H1 (cell line): ENCODE results near the gene HPD. TPM values are rescaled to one million over a fixed set of nuclear protein-coding genes. Genes with fewer than 3 reads are reported as not detected.
A peak's percentile ranks its signal among the peaks of the same experiment; 100 is the strongest.

ENCODE experiments used
- CTCF ChIA-PET: fragments of 300-600 bp; sonication (Branson Sonifier 250); formaldehyde crosslinking; loops from one replicate; lab custom pipeline; 2021; ENCODE audit not compliant: partially characterized antibody; lab: Charles Lee
- POLR2A ChIA-PET: fragments of 300-600 bp; sonication (Branson Sonifier 250); formaldehyde crosslinking; loops from one replicate; lab custom pipeline; 2021; ENCODE audit warnings: inconsistent platforms; ENCODE audit not compliant: partially characterized antibody; lab: Charles Lee
- DNase-seq, 2 experiments: peaks; one replicate each; pipeline versions ENCODE4 v3.0.0 to v3.0.0-alpha.2; 2010 to 2022; ENCODE audit warnings: low spot score in 2 of 2, low read depth in 1 of 2, mixed read lengths in 1 of 2
- FAIRE-seq: peaks from 2 replicates; lab custom pipeline; 2011; peaks lifted over from hg19 to GRCh38; lab: Jason Lieb, UNC
- H2AFZ ChIP-seq: 2 replicates; pipeline ENCODE4 v1.8.1; 2012; ENCODE audit warnings: low read length, inconsistent platforms
- H2AK5ac ChIP-seq: 2 replicates; pipeline ENCODE4 v1.6.1; 2013; ENCODE audit warnings: low read depth, low read length
- H2BK120ac ChIP-seq: replicated peaks from 2 replicates; pipeline ENCODE3; 2013; ENCODE audit warnings: low read depth, low read length, inconsistent platforms
- H2BK12ac ChIP-seq: 2 replicates; pipeline ENCODE4 v1.6.1; 2013; ENCODE audit warnings: low read depth, low read length
- H2BK15ac ChIP-seq: 2 replicates; pipeline ENCODE4 v1.6.1; 2013; ENCODE audit warnings: low read length
- H2BK20ac ChIP-seq: 2 replicates; pipeline ENCODE4 v1.6.1; 2013; ENCODE audit warnings: low read length
- H2BK5ac ChIP-seq: 2 replicates; pipeline ENCODE4 v1.6.1; 2013; ENCODE audit warnings: low read depth, low read length
- H3K14ac ChIP-seq: 2 replicates; pipeline ENCODE4 v1.6.1; 2013; ENCODE audit warnings: inconsistent platforms; ENCODE audit not compliant: insufficient read length
- H3K18ac ChIP-seq: 2 replicates; pipeline ENCODE4 v1.6.1; 2013; ENCODE audit warnings: low read length; ENCODE audit errors: extremely low read depth
- H3K23ac ChIP-seq: 2 replicates; pipeline ENCODE4 v1.6.1; 2013; ENCODE audit warnings: inconsistent platforms; ENCODE audit not compliant: insufficient read length
- H3K23me2 ChIP-seq: 2 replicates; pipeline ENCODE4 v1.6.1; 2013; ENCODE audit warnings: low read depth, low read length
- H3K27ac ChIP-seq: 2 replicates; pipeline ENCODE4 v1.6.1; 2011; ENCODE audit warnings: low read depth, low read length, inconsistent platforms
- H3K27me3 ChIP-seq, 4 experiments: replicated peaks in 1 of 4; 1 replicate in 1 of 4; 2 replicates in 3 of 4; pipeline versions ENCODE4 v1.6.1 to v1.8.1; 2011 to 2013; ENCODE audit warnings: low read length in 3 of 4, mild to moderate bottlenecking in 3 of 4, inconsistent platforms in 2 of 4, mixed read lengths in 2 of 4, moderate library complexity in 1 of 4; ENCODE audit not compliant: control insufficient read depth in 3 of 4, insufficient read depth in 3 of 4; ENCODE audit errors: extremely low read depth in 1 of 4
- H3K36me3 ChIP-seq, 4 experiments: 2 replicates each; pipeline versions ENCODE4 v1.6.1 to v1.8.1; 2011 to 2013; ENCODE audit warnings: mild to moderate bottlenecking in 4 of 4, low read length in 3 of 4, moderate library complexity in 2 of 4, control low read depth in 1 of 4, inconsistent platforms in 1 of 4; ENCODE audit not compliant: insufficient read depth in 4 of 4, control insufficient read depth in 2 of 4
- H3K4ac ChIP-seq: replicated peaks from 2 replicates; pipeline ENCODE3; 2013; ENCODE audit warnings: low read length, low read depth, mixed read lengths, inconsistent platforms; ENCODE audit not compliant: insufficient read length
- H3K4me1 ChIP-seq, 4 experiments: replicated peaks in 1 of 4; 1 replicate in 1 of 4; 2 replicates in 3 of 4; pipeline versions ENCODE4 v1.6.1 to v1.8.1; 2011 to 2013; ENCODE audit warnings: low read length in 3 of 4, inconsistent platforms in 2 of 4, mixed read lengths in 1 of 4; ENCODE audit not compliant: insufficient read depth in 4 of 4, control insufficient read depth in 3 of 4
- H3K4me2 ChIP-seq, 2 experiments: 2 replicates each; pipeline versions ENCODE4 v1.6.1 to v1.8.1; 2011 to 2013; ENCODE audit warnings: low read depth in 2 of 2, low read length in 2 of 2, control low read depth in 1 of 2, inconsistent platforms in 1 of 2, mild to moderate bottlenecking in 1 of 2; ENCODE audit not compliant: insufficient read depth in 1 of 2
- H3K4me3 ChIP-seq, 4 experiments: fragments of 200-600, 300-600 bp in 1 of 4; sonication (generic), shearing (Covaris generic), sonication (Bioruptor Twin) in 1 of 4; 2 replicates each; pipeline versions ENCODE4 v1.5.1 to v1.8.1; 2011 to 2016; ENCODE audit warnings: low read length in 4 of 4, low read depth in 3 of 4, control low read depth in 2 of 4, inconsistent platforms in 2 of 4, mild to moderate bottlenecking in 2 of 4, mixed read lengths in 1 of 4, moderate library complexity in 1 of 4; ENCODE audit not compliant: insufficient read depth in 2 of 4; ENCODE audit errors: extremely low read depth in 1 of 4
- H3K56ac ChIP-seq: replicated peaks from 2 replicates; pipeline ENCODE3; 2013; ENCODE audit warnings: low read depth, mild to moderate bottlenecking, mixed read lengths, low read length, inconsistent platforms; ENCODE audit not compliant: insufficient read length
- H3K79me1 ChIP-seq: 2 replicates; pipeline ENCODE4 v1.6.1; 2013; ENCODE audit warnings: low read depth, low read length, control low read depth
- H3K79me2 ChIP-seq, 2 experiments: 2 replicates each; pipeline versions ENCODE4 v1.6.1 to v1.8.1; 2012 to 2013; ENCODE audit warnings: low read length in 2 of 2, mild to moderate bottlenecking in 2 of 2, inconsistent platforms in 1 of 2; ENCODE audit not compliant: insufficient read depth in 2 of 2, control insufficient read depth in 1 of 2
- H3K9ac ChIP-seq, 4 experiments: replicated peaks in 1 of 4; 1 replicate in 1 of 4; 2 replicates in 3 of 4; pipeline versions ENCODE4 v1.6.1 to v1.8.1; 2011 to 2013; ENCODE audit warnings: low read depth in 3 of 4, low read length in 3 of 4, control low read depth in 2 of 4, mild to moderate bottlenecking in 2 of 4, moderate library complexity in 2 of 4, inconsistent platforms in 1 of 4; ENCODE audit errors: extremely low read depth in 1 of 4
- H3K9me3 ChIP-seq, 2 experiments: 2 replicates each; pipeline versions ENCODE4 v1.6.1 to v1.8.1; 2012 to 2013; ENCODE audit warnings: mild to moderate bottlenecking in 2 of 2, moderate library complexity in 2 of 2, control low read depth in 1 of 2, inconsistent platforms in 1 of 2, low read depth in 1 of 2, low read length in 1 of 2, mixed read lengths in 1 of 2; ENCODE audit not compliant: insufficient read depth in 2 of 2
- H4K20me1 ChIP-seq, 2 experiments: replicated peaks in 1 of 2; 2 replicates each; pipeline versions ENCODE3 to v1.8.1; 2011 to 2013; ENCODE audit warnings: inconsistent platforms in 2 of 2, low read length in 2 of 2, mild to moderate bottlenecking in 1 of 2; ENCODE audit not compliant: insufficient read depth in 2 of 2, control insufficient read depth in 1 of 2
- H4K5ac ChIP-seq: 2 replicates; pipeline ENCODE4 v1.6.1; 2013; ENCODE audit warnings: low read length, low read depth, mixed read lengths, inconsistent platforms; ENCODE audit not compliant: insufficient read length
- H4K8ac ChIP-seq: 2 replicates; pipeline ENCODE4 v1.8.0; 2013; ENCODE audit warnings: mild to moderate bottlenecking, moderate library complexity, low read length, inconsistent platforms; ENCODE audit not compliant: insufficient read depth; ENCODE audit errors: extremely low read depth
- H4K91ac ChIP-seq: replicated peaks from 2 replicates; pipeline ENCODE3; 2013; ENCODE audit warnings: low read length, mixed read lengths, inconsistent platforms; ENCODE audit not compliant: insufficient read length
- CEBPB ChIP-seq: IDR thresholded peaks from 2 replicates; pipeline ENCODE4 v1.6.1; 2012; ENCODE audit warnings: low read depth, low read length
- CREB1 ChIP-seq: IDR thresholded peaks from 2 replicates; pipeline ENCODE4 v1.6.1; 2012; ENCODE audit warnings: inconsistent platforms
- GTF2F1 ChIP-seq: IDR thresholded peaks from 2 replicates; pipeline ENCODE4 v1.6.1; 2012; ENCODE audit warnings: low read depth, low read length, improper control_type of control experiment, borderline replicate concordance
- NANOG ChIP-seq: IDR thresholded peaks from 2 replicates; pipeline ENCODE4 v1.6.1; 2011; ENCODE audit warnings: low read length, low read depth, mild to moderate bottlenecking, inconsistent platforms; ENCODE audit not compliant: insufficient read depth, poor library complexity, severe bottlenecking
- NRF1 ChIP-seq: IDR thresholded peaks from 2 replicates; pipeline ENCODE4 v1.6.1; 2011; ENCODE audit warnings: mild to moderate bottlenecking, low read depth, low read length, improper control_type of control experiment
- POLR2A ChIP-seq, 2 experiments: IDR thresholded peaks; 1 replicate in 1 of 2; 2 replicates in 1 of 2; pipeline ENCODE4 v1.6.1; 2011; ENCODE audit warnings: low read depth in 2 of 2, low read length in 2 of 2, mild to moderate bottlenecking in 2 of 2; ENCODE audit errors: control extremely low read depth in 1 of 2
- RAD21 ChIP-seq, 2 experiments: IDR thresholded peaks in 1 of 2; conservative IDR thresholded peaks in 1 of 2; 2 replicates each; pipeline ENCODE4 v1.6.1; 2011; ENCODE audit warnings: low read depth in 2 of 2, low read length in 2 of 2, improper control_type of control experiment in 1 of 2, inconsistent platforms in 1 of 2, mild to moderate bottlenecking in 1 of 2, moderate library complexity in 1 of 2
- RBBP5 ChIP-seq: IDR thresholded peaks from 2 replicates; pipeline ENCODE4 v1.7.1; 2012; ENCODE audit warnings: low read depth, mild to moderate bottlenecking, inconsistent platforms, low read length, moderate library complexity, borderline replicate concordance
- USF2 ChIP-seq: IDR thresholded peaks from 2 replicates; pipeline ENCODE4 v1.6.1; 2011; ENCODE audit warnings: low read length, improper control_type of control experiment
- ZNF274 ChIP-seq: IDR thresholded peaks from 2 replicates; pipeline ENCODE4 v1.7.0; 2012; ENCODE audit warnings: low read length, borderline replicate concordance; ENCODE audit errors: extremely low read depth
- WGBS, 2 experiments: shearing (Covaris generic) in 1 of 2; methylation state at CpG; one replicate each; pipeline versions ENCODE4 v1.1.6 to v1.1.7; 2013 to 2015; ENCODE audit warnings: low lambda C conversion rate in 2 of 2, mixed read lengths in 2 of 2, inconsistent platforms in 1 of 2, low coverage in 1 of 2, missing lambda C conversion rate in 1 of 2; ENCODE audit not compliant: insufficient replicate concordance in 2 of 2, insufficient coverage in 1 of 2, insufficient read length in 1 of 2; ENCODE audit errors: extremely low coverage in 1 of 2, missing lambda C conversion rate in 1 of 2; 5-methylcytosine and 5-hydroxymethylcytosine counted together
- polyA plus RNA-seq, 7 experiments: library from polyadenylated mRNA; depleted of rRNA in 3 of 7; stranded (reverse) in 5 of 7; unstranded in 2 of 7; fragments of >200 nt in 5 of 7; fragments of 200-250 nt in 2 of 7; gene quantifications; 1 replicate in 5 of 7; 2 replicates in 1 of 7; 4 replicates in 1 of 7; pipeline versions ENCODE4 v1.2.1 to v1.2.3, GENCODE V29; 2011 to 2013; ENCODE audit warnings: missing spikeins in 2 of 7, mixed read lengths in 2 of 7
- total RNA-seq: library from RNA; stranded (reverse); fragmentation: NEBNext Ultra II Directional; extraction: Animal tissue kit (Norgen Biotek cat#: 25700); gene quantifications from 2 replicates; pipeline ENCODE4 v1.2.1, GENCODE V29; 2021

The HPD gene
- total and polyA plus RNA-seq, 2 of the 8 experiments (the other 6 are each of a cell fraction or from before 2014, with no cell fraction given), result 0.48 to 0.56 TPM

GRCh38 chr12:121828306-121828705, 30.4 kb downstream of the HPD start:
- Histone ChIP-seq H3K27me3 (no peaks in the 10 kb centered on the region), H3K23me2 (no peaks in the 10 kb centered on the region), H3K18ac (no peak overlapping the region), H2BK120ac (no peak overlapping the region), H3K36me3 (peaks cover 3 to 47% (median 18%) of the 10 kb centered on the region in 4 experiments; a peak in 7 of 8 replicates), H4K91ac (no peak overlapping the region), H3K23ac (no peak overlapping the region), H2AK5ac (no peak overlapping the region), H4K8ac (peak overlapping the region; percentile 36; the same call in 1 of the 2 replicates), H3K14ac (no peak overlapping the region), H2BK15ac (no peak overlapping the region), H4K20me1 (peaks cover 0 to 9% of the 10 kb centered on the region in 2 experiments), H3K9me3 (no peaks in the 10 kb centered on the region), H3K79me2 (no peaks in the 10 kb centered on the region), H3K56ac (no peak overlapping the region), H3K4me1 (no peaks in the 10 kb centered on the region), H2BK5ac (no peak overlapping the region), H3K4me2 (no peak overlapping the region), H2BK12ac (no peak overlapping the region), H2BK20ac (no peak overlapping the region), H3K4me3 (no peak overlapping the region), H3K4ac (no peak overlapping the region), H3K79me1 (no peaks in the 10 kb centered on the region), H4K5ac (no peak overlapping the region), H3K27ac (no peak overlapping the region), H3K9ac (no peak overlapping the region), H2AFZ (no peak overlapping the region)
- TF ChIP-seq RAD21 (IDR thresholded peaks at IDR 0.05 in 1 of 2, conservative IDR thresholded peaks at IDR 0.05 in 1 of 2; ENCODE audit: low read depth in 2 of 2, low read length in 2 of 2), result no peak
- TF ChIP-seq CEBPB, result no peak
- no peak for TF ChIP-seq CREB1
- no peak for TF ChIP-seq GTF2F1
- no peak for TF ChIP-seq USF2
- TF ChIP-seq NRF1, result no peak
- TF ChIP-seq POLR2A (IDR thresholded peaks at IDR 0.05; ENCODE audit: control extremely low read depth in 1 of 2, low read depth in 2 of 2, low read length in 2 of 2), result no peak
- no peak for TF ChIP-seq ZNF274
- TF ChIP-seq NANOG, result no peak
- no peak for TF ChIP-seq RBBP5
- ChIA-PET CTCF (interaction anchor here (0.9 to 14.5 kb wide), 8 partner anchors 9 to 204 kb away, joined by 3 to 163 read pairs (median 4); partner anchors contain the start of gene RHOF), POLR2A (interaction anchor here (0.6 to 6.4 kb wide), 9 partner anchors 9 to 1652 kb away, joined by 3 to 50 read pairs (median 3); partner anchors contain the start of genes RHOF and SETD1B)
- no peak for DNase-seq
- WGBS, 2 experiments, result 97% methylated on average over 8 of the region's 8 CpGs; no CpG with 5 or more reads in 1 of the 2 experiments
- FAIRE-seq, result no peak
